ENCODE data around the gene ZSCAN22.

The ZSCAN22 gene

DNA sequence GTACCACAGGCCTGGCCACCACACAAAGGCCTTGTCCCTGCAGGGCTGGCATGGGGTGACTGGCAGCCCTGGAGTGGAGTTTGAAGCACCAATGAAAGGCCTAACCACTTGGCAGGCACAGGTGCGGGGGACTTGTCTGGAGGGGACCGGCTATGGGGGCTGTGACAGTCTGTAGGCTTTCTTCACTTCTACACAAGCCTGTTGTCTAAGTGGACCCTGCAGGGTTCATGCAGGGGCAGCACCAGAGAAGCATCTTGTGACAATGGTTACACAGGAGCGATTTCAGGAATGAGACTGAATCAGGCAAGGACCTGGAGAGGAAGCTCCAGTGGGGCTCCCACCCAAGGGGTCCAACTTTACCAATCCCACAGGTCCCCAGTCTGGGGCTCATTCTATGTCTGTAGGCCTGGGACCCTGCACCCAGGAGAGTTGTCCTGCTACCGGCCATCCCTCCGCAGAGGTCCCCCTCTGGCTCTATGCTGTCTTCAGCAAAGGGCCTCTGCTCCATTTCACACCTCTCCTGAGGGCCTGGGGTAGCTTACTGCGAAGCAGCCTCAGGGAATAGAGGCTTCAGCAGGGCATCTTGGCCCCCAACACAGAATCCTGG lies 56.3 kb downstream of the ZSCAN22 start:
- FAIRE-seq (no peak), DNase-seq (ENCODE audit: insufficient read length) (no peak)
- TF ChIP-seq POLR2A (IDR thresholded peaks at IDR 0.05; ENCODE audit: low read depth, low read length), result no peak
- TF ChIP-seq TAF1 (IDR thresholded peaks at IDR 0.05; ENCODE audit: borderline replicate concordance, low read depth, low read length), result no peak
- TF ChIP-seq POLR2AphosphoS5 (IDR thresholded peaks at IDR 0.05; ENCODE audit: low read depth, low read length), result no peak

GRCh38 chr19:58385313-58385890 lies 58.6 kb downstream of the ZSCAN22 start:
- no peak for TF ChIP-seq POLR2AphosphoS5 (IDR thresholded peaks at IDR 0.05; ENCODE audit: low read depth, low read length)
- TF ChIP-seq TAF1 (IDR thresholded peaks at IDR 0.05; ENCODE audit: borderline replicate concordance, low read depth, low read length), result no peak
- TF ChIP-seq POLR2A (IDR thresholded peaks at IDR 0.05; ENCODE audit: low read depth, low read length), result no peak
- no peak for FAIRE-seq
- no peak for DNase-seq (ENCODE audit: insufficient read length)

- DNase-seq (ENCODE audit: insufficient read length) (no peak), FAIRE-seq (peak; percentile 63)
- TF ChIP-seq TAF1 (IDR thresholded peaks at IDR 0.05; ENCODE audit: borderline replicate concordance, low read depth, low read length) (no peak; the same call in 1 of the 2 replicates), POLR2AphosphoS5 (IDR thresholded peaks at IDR 0.05; ENCODE audit: low read depth, low read length) (peak; percentile 63; the same call in 1 of the 2 replicates), POLR2A (IDR thresholded peaks at IDR 0.05; ENCODE audit: low read depth, low read length) (peak; percentile 74)
These were observed 59.2 kb downstream of the ZSCAN22 start for GRCh38 chr19:58385891-58386575.

- DNase-seq (ENCODE audit: insufficient read length) (peak; percentile 99), FAIRE-seq (peak; percentile 98)
- peak; percentile 96 for TF ChIP-seq TAF1 (IDR thresholded peaks at IDR 0.05; ENCODE audit: borderline replicate concordance, low read depth, low read length)
- TF ChIP-seq POLR2AphosphoS5 (IDR thresholded peaks at IDR 0.05; ENCODE audit: low read depth, low read length), result peak; percentile 94
- TF ChIP-seq POLR2A (IDR thresholded peaks at IDR 0.05; ENCODE audit: low read depth, low read length), result peak; percentile 96
These were observed 60.0 kb downstream of the ZSCAN22 start, which contains the start of gene RPS5 for GRCh38 chr19:58386576-58387337. Gene RPS5 (plus strand): TSS chr19:58387269. CDS start chr19:58388138, 869 bp downstream.

DNA sequence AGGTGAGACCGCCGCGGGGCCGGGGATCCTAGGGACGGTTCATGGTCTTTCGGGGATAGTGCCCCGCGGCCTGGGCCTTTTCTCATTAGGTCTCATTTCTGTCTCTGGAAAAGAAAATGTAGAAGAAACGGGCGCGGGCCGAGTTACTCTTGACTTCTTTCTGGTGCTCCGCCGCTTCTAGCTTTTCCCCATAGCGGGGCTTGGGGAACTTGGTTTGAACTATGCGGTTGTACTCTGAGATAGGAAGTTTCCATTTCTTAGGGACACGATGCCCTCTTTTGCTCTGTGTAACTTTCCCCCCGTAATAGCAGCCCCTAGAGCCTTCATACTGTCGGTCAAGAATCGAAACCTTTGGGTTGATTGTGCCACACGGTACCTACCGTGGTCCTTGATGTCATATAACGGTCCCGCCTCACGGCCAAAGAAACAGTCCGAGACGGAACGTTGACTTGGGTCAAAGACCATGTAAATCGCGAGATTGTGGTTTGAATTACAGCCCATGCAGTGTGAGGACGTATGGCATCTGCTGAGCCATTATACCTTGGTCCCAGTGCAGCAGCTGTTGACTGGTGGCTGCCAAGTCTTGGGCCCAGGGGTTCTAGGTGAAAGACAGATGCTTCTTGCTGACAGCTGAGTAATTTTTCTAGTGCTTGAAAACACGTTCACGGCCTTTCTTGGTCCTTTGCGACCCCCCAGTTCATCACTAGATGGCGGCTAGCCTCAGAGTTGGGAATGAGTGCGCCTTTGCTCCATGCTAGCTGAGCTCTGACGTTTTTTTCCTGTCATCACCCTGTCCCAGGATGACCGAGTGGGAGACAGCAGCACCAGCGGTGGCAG lies 60.8 kb downstream of the ZSCAN22 start:
- FAIRE-seq, result no peak
- no peak for DNase-seq (ENCODE audit: insufficient read length)
- no peak for TF ChIP-seq TAF1 (IDR thresholded peaks at IDR 0.05; ENCODE audit: borderline replicate concordance, low read depth, low read length)
- no peak for TF ChIP-seq POLR2AphosphoS5 (IDR thresholded peaks at IDR 0.05; ENCODE audit: low read depth, low read length)
- no peak for TF ChIP-seq POLR2A (IDR thresholded peaks at IDR 0.05; ENCODE audit: low read depth, low read length)

DNA sequence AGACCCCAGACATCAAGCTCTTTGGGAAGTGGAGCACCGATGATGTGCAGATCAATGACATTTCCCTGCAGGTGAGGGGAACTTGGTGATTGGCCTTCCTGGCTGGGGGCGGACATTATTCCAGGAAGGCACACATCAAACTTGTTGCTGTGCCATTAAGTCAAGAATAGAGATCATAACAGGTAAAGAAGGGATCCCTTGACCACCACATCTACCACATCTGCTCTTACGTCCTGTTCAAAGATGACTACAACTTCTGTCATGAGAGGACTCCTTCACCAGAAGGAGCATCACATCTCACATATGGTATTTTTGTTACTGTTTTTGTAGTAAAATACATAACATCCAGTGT lies 61.4 kb downstream of the ZSCAN22 start:
- no peak for FAIRE-seq
- no peak for DNase-seq (ENCODE audit: insufficient read length)
- TF ChIP-seq POLR2AphosphoS5 (IDR thresholded peaks at IDR 0.05; ENCODE audit: low read depth, low read length), result no peak
- no peak for TF ChIP-seq TAF1 (IDR thresholded peaks at IDR 0.05; ENCODE audit: borderline replicate concordance, low read depth, low read length)
- TF ChIP-seq POLR2A (IDR thresholded peaks at IDR 0.05; ENCODE audit: low read depth, low read length), result no peak

Measured in GM12892 (cell line).